ENCODE results near the gene PIK3R5. TPM values are rescaled to one million over a fixed set of nuclear protein-coding genes. Genes with fewer than 3 reads are reported as not detected.

Gene PIK3R5
- total RNA-seq, 1 experiment from 2014 or later: 2.5 TPM

- Histone ChIP-seq H3K9me3 (ENCODE audit: control insufficient read depth in 1 of 2, insufficient read depth in 1 of 2, low read depth in 1 of 2, low read length in 2 of 2) (no peaks in the 10 kb centered on the region), H3K9ac (ENCODE audit: low read length) (no peak overlapping the region), H3K4me3 (replicated peaks in 1 of 2; ENCODE audit: low read depth in 1 of 2, low read length in 2 of 2) (no peak overlapping the region), H4K20me1 (ENCODE audit: insufficient read depth) (no peaks in the 10 kb centered on the region), H2AFZ (ENCODE audit: low read depth, low read length, poor library complexity, severe bottlenecking) (no peak overlapping the region), H3K27me3 (ENCODE audit: insufficient read depth, low read length) (no peaks in the 10 kb centered on the region), H3K79me2 (ENCODE audit: insufficient read depth, low read length) (no peaks in the 10 kb centered on the region), H3K36me3 (ENCODE audit: control insufficient read depth in 1 of 2, insufficient read depth in 2 of 2, low read length in 2 of 2) (no peaks in the 10 kb centered on the region), H3K9me2 (ENCODE audit: insufficient read depth) (no peaks in the 10 kb centered on the region), H3K27ac (ENCODE audit: low read depth, low read length) (no peak overlapping the region), H3K4me1 (ENCODE audit: control insufficient read depth in 1 of 2, insufficient read depth in 2 of 2, low read length in 2 of 2) (no peaks in the 10 kb centered on the region), H3K4me2 (ENCODE audit: low read length) (no peak overlapping the region)
- no peak for TF ChIP-seq CBX3 (IDR thresholded peaks at IDR 0.05; ENCODE audit: low read depth)
- TF ChIP-seq POLR2A (IDR thresholded peaks at IDR 0.05; ENCODE audit: borderline replicate concordance, extremely low read depth, insufficient read depth, insufficient read length): no peak
- no peak for TF ChIP-seq EZH2 (IDR thresholded peaks at IDR 0.05)
- no peak for TF ChIP-seq ZFX (IDR thresholded peaks at IDR 0.05)
- TF ChIP-seq CEBPB (IDR thresholded peaks at IDR 0.05; ENCODE audit: low read depth): no peak
- TF ChIP-seq ZNF274 (IDR thresholded peaks at IDR 0.05; ENCODE audit: low read depth, low read length): no peak
- TF ChIP-seq SIN3A (IDR thresholded peaks at IDR 0.05; ENCODE audit: low read depth): no peak
- no peak for TF ChIP-seq FOSL1 (IDR thresholded peaks at IDR 0.05; ENCODE audit: low read depth)
- TF ChIP-seq ELF1 (IDR thresholded peaks at IDR 0.05; ENCODE audit: borderline replicate concordance, low read depth): no peak
- TF ChIP-seq RAD21 (IDR thresholded peaks at IDR 0.05; ENCODE audit: low read depth): no peak
- TF ChIP-seq CTCF (IDR thresholded peaks at IDR 0.05 in 2 of 3, conservative IDR thresholded peaks at IDR 0.05 in 1 of 3; ENCODE audit: borderline replicate concordance in 1 of 3, insufficient read depth in 1 of 3, low read depth in 2 of 3, low read length in 2 of 3): no peak
- TF ChIP-seq POLR2AphosphoS5 (IDR thresholded peaks at IDR 0.05; ENCODE audit: low read depth, low read length): no peak
- no peak for TF ChIP-seq YY1 (IDR thresholded peaks at IDR 0.05; ENCODE audit: extremely low read depth, insufficient replicate concordance, low read depth, low read length)
- TF ChIP-seq ATF3 (IDR thresholded peaks at IDR 0.05): no peak
- no peak for TF ChIP-seq MAX (IDR thresholded peaks at IDR 0.05)
- no peak for TF ChIP-seq REST (IDR thresholded peaks at IDR 0.05; ENCODE audit: low read depth)
- no peak for TF ChIP-seq TCF7L2 (IDR thresholded peaks at IDR 0.05; ENCODE audit: borderline replicate concordance, extremely low read depth, insufficient read depth, insufficient read length)
- no peak for TF ChIP-seq ZBTB33 (IDR thresholded peaks at IDR 0.05; ENCODE audit: extremely low read depth, insufficient replicate concordance, low read length)
- no peak for TF ChIP-seq EZH2phosphoT487 (IDR thresholded peaks at IDR 0.05; ENCODE audit: borderline replicate concordance)
- intact Hi-C loops (cut with micrococcal nuclease): no loop called here
- ATAC-seq: no peak
- no peak for DNase-seq (ENCODE audit: low read depth, low spot score)
- BruUV-seq (replicated peaks): no TSS peak
- ChIA-PET RAD21 (ENCODE audit: low non-redundant PET in 1 of 2, low total read pairs in 2 of 2, uncharacterized antibody in 2 of 2, unreplicated experiment in 2 of 2) (no interaction called here), CTCF (no interaction called here), POLR2A (no interaction called here)
These were observed 24.0 kb downstream of the PIK3R5 start for GRCh38 chr17:8941520-8941919.

All from HCT116 (cell line).